ENCODE data around the gene PJA1.

PJA1 gene

DNA sequence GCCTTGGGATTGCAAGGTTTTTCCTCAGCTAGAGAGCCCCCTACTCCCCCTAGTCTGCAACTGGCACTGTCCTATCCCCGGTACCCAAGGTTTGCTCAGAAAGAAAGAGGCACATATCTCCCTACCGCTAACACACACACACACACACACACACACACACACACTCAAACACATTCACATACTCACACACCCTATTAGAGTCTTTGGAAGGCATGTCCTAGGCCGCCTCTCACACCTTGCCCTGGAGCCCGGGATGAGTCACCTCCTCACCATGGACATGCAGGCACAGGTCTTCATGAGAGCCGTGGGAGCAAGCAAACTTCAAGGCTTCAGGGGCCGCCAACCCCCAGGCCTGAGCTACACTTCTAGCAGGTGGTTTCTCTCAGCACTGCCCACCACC, 49.2 kb downstream of the PJA1 start:
- in situ Hi-C loops (cut with MboI; ENCODE audit: low sequenced_read_pairs), result no loop called here

GRCh38 chrX:69113723-69114122, 51.5 kb downstream of the PJA1 start:
- in situ Hi-C loops (cut with MboI; ENCODE audit: low sequenced_read_pairs), result no loop called here
